Measurements from ENCODE around the gene PPP1R9B.
A peak's percentile ranks its signal among the peaks of the same experiment; 100 is the strongest.

Gene PPP1R9B

GRCh38 chr17:50171371-50172071 is 21.0 kb upstream of the PPP1R9B start:
- no peak for DNase-seq

- DNase-seq, result no peak
Measured at GRCh38 chr17:50170662-50171370, 20.3 kb upstream of the PPP1R9B start.

- DNase-seq, result no peak
Measured at GRCh38 chr17:50169881-50170459, 19.5 kb upstream of the PPP1R9B start.

GRCh38 chr17:50169121-50169764 is 18.8 kb upstream of the PPP1R9B start:
- peak in 1 of 4 experiments; percentile 33 for DNase-seq

- DNase-seq, result no peak
Measured at GRCh38 chr17:50168319-50168718, 17.8 kb upstream of the PPP1R9B start.

GRCh38 chr17:50167371-50167770 is 16.9 kb upstream of the PPP1R9B start:
- DNase-seq, result no peak

- DNase-seq, result no peak
Measured at GRCh38 chr17:50166518-50167181, 16.2 kb upstream of the PPP1R9B start.

- no peak for DNase-seq
Measured at GRCh38 chr17:50165867-50166517, 15.5 kb upstream of the PPP1R9B start, which contains the start of gene SGCA. TSS of gene SGCA (plus strand) at chr17:50166005. CDS start at chr17:50166041, 36 bp downstream.

GRCh38 chr17:50165466-50165865 is 15.0 kb upstream of the PPP1R9B start:
- no peak for DNase-seq

GRCh38 chr17:50165066-50165465 is 14.6 kb upstream of the PPP1R9B start:
- DNase-seq, result no peak

GRCh38 chr17:50164697-50164988 is 14.2 kb upstream of the PPP1R9B start:
- DNase-seq, result no peak

GRCh38 chr17:50163843-50164696 is 13.6 kb upstream of the PPP1R9B start:
- DNase-seq, result no peak

GRCh38 chr17:50162466-50163254 is 12.2 kb upstream of the PPP1R9B start:
- DNase-seq, result no peak

- DNase-seq, result no peak
Measured at GRCh38 chr17:50161911-50162288, 11.4 kb upstream of the PPP1R9B start.

GRCh38 chr17:50161023-50161910 is 10.8 kb upstream of the PPP1R9B start:
- DNase-seq, result peak; percentile 82 to 89 (median 86)

- DNase-seq, result no peak
Measured at GRCh38 chr17:50157891-50158290, 7.4 kb upstream of the PPP1R9B start.

- no peak for DNase-seq
Measured at GRCh38 chr17:50155115-50155819, 4.8 kb upstream of the PPP1R9B start.

GRCh38 chr17:50154604-50155003 is 4.1 kb upstream of the PPP1R9B start:
- no peak for DNase-seq

Measured in activated CD4-positive, CD25-positive, alpha-beta regulatory T cell (primary cell).